Measurements from ENCODE around the gene PDIA5.

PDIA5 gene

GRCh38 chr3:123154020-123154985 is 87.5 kb downstream of the PDIA5 start:
- no peak for TF ChIP-seq CTCF (IDR thresholded peaks at IDR 0.05; ENCODE audit: low read depth, low read length, missing control alignments)
- in situ Hi-C loops (cut with HindIII; ENCODE audit: low pct_ligation_motif_present, low sequenced_read_pairs) = no loop called here
- no peak for DNase-seq
- Histone ChIP-seq H3K4me3 (ENCODE audit: low read depth, low read length) (no peak overlapping the region), H3K36me3 (replicated peaks) (peaks cover 52% of the 10 kb centered on the region), H3K27me3 (replicated peaks) (no peaks in the 10 kb centered on the region), H3K27ac (no peak overlapping the region)

GRCh38 chr3:123155471-123156011 is 88.7 kb downstream of the PDIA5 start:
- Histone ChIP-seq H3K4me3 (ENCODE audit: low read depth, low read length) (no peak overlapping the region), H3K36me3 (replicated peaks) (peaks cover 54% of the 10 kb centered on the region), H3K27me3 (replicated peaks) (no peaks in the 10 kb centered on the region), H3K27ac (no peak overlapping the region)
- no peak for TF ChIP-seq CTCF (IDR thresholded peaks at IDR 0.05; ENCODE audit: low read depth, low read length, missing control alignments)
- in situ Hi-C loops (cut with HindIII; ENCODE audit: low pct_ligation_motif_present, low sequenced_read_pairs) = no loop called here
- DNase-seq = no peak

- Histone ChIP-seq H3K4me3 (ENCODE audit: low read depth, low read length) (no peak overlapping the region), H3K36me3 (replicated peaks) (peaks cover 55% of the 10 kb centered on the region), H3K27me3 (replicated peaks) (no peaks in the 10 kb centered on the region), H3K27ac (no peak overlapping the region)
- in situ Hi-C loops (cut with HindIII; ENCODE audit: low pct_ligation_motif_present, low sequenced_read_pairs) = no loop called here
- no peak for DNase-seq
- TF ChIP-seq CTCF (IDR thresholded peaks at IDR 0.05; ENCODE audit: low read depth, low read length, missing control alignments) = no peak
Observed at GRCh38 chr3:123156276-123156995, 89.6 kb downstream of the PDIA5 start.

- Histone ChIP-seq H3K4me3 (ENCODE audit: low read depth, low read length) (no peak overlapping the region), H3K36me3 (replicated peaks) (peaks cover 57% of the 10 kb centered on the region), H3K27me3 (replicated peaks) (no peaks in the 10 kb centered on the region), H3K27ac (no peak overlapping the region)
- TF ChIP-seq CTCF (IDR thresholded peaks at IDR 0.05; ENCODE audit: low read depth, low read length, missing control alignments) = no peak
- DNase-seq = no peak
- in situ Hi-C loops (cut with HindIII; ENCODE audit: low pct_ligation_motif_present, low sequenced_read_pairs) = no loop called here
Observed at GRCh38 chr3:123157209-123157597, 90.4 kb downstream of the PDIA5 start.

DNA sequence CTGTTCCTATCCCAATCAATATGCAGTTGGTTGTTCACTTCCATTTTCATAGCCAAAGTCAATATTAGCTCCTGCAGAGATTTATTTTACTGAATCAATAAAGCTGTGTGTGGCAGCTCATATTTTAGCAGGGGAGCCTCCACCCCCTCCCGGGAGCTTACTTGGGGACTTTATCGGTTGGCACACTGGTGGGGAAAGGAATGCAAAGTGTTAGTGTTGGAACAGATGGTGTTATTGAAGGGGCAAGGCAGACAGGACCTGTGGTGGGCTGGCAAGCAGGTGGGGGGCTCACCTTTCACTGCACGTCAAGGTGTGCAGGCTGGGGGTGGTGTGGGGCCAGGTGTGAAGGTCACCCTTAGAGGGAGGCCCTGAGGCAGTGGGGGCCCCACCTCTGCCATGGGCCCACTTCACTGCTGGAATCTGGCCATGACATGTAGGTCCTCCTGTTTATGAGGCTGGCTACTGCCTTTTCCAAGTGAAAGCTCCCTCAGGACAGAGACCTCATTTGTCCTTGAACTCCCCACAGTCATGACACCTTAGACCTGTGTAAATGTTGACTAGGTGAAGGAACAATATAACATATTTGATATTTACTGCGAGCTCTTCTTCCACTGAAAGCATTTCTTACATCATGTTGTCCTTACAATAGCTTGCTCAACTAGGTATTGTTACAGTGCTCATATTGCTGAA is 90.9 kb downstream of the PDIA5 start:
- in situ Hi-C loops (cut with HindIII; ENCODE audit: low pct_ligation_motif_present, low sequenced_read_pairs) = no loop called here
- Histone ChIP-seq H3K27ac (no peak overlapping the region), H3K36me3 (replicated peaks) (peaks cover 58% of the 10 kb centered on the region), H3K4me3 (ENCODE audit: low read depth, low read length) (no peak overlapping the region), H3K27me3 (replicated peaks) (no peaks in the 10 kb centered on the region)
- DNase-seq = no peak
- no peak for TF ChIP-seq CTCF (IDR thresholded peaks at IDR 0.05; ENCODE audit: low read depth, low read length, missing control alignments)

Data from brain microvascular endothelial cell (primary cell).